VCaP (cell line): ENCODE results near the gene PPA1.
"Not testable (repeated sequence)": the region's sequence is repeated elsewhere in the genome, so short reads cannot be mapped to it uniquely, and the experiment has no call there.

Experiments used
- H3K27ac ChIP-seq: fragments of 450-650 bp; 2 replicates; pipeline ENCODE4 v1.5.1; 2017
- TF ChIP-seq, protein P1 (sequence below): fragments of 450-650 bp; conservative IDR thresholded peaks from 2 replicates; pipeline ENCODE4 v1.5.1; 2017; ENCODE audit warnings: mild to moderate bottlenecking, moderate library complexity

Gene PPA1

GRCh38 chr10:70162892-70163201 is 70.4 kb downstream of the PPA1 start:
- TF ChIP-seq, protein P1, sequence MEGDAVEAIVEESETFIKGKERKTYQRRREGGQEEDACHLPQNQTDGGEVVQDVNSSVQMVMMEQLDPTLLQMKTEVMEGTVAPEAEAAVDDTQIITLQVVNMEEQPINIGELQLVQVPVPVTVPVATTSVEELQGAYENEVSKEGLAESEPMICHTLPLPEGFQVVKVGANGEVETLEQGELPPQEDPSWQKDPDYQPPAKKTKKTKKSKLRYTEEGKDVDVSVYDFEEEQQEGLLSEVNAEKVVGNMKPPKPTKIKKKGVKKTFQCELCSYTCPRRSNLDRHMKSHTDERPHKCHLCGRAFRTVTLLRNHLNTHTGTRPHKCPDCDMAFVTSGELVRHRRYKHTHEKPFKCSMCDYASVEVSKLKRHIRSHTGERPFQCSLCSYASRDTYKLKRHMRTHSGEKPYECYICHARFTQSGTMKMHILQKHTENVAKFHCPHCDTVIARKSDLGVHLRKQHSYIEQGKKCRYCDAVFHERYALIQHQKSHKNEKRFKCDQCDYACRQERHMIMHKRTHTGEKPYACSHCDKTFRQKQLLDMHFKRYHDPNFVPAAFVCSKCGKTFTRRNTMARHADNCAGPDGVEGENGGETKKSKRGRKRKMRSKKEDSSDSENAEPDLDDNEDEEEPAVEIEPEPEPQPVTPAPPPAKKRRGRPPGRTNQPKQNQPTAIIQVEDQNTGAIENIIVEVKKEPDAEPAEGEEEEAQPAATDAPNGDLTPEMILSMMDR = no peak
- no peak overlapping the region for H3K27ac ChIP-seq

DNA sequence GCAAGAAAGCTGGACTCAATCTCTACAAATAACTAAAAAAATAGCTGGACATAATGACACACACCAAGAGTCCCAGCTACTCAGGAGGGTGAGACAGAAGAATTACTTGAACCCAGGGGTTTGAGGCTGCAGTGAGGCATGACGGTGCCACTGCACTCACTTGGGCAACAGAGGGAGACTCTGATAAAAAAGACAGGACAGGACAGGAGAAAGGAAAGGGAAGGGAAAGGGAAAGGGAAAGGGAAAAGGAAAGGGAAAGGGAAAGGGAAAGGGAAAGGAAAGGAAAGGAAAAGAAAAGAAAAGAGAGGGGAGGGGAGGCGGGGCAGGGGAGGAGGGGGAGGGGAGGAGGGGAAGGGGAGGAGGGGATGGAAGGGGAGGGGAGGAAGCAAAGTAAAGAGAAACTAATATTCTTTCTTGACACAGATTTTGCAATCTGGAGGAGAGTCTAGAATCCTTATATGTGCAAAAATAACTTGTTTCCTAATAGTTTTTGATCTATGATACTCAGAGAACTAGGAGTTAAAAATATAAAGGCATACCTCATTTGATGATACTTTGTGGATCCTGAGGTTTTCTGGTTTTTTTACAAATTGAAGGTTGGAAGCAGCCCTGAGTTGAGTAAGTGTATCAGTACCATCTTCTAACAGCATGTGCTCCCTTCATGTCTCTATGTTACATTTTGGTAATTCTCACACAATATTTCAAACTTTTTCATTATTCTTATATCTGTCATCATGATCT is 70.9 kb downstream of the PPA1 start:
- H3K27ac ChIP-seq = no peak overlapping the region
- TF ChIP-seq, protein P1 = no peak

GRCh38 chr10:70160798-70161197 is 72.4 kb downstream of the PPA1 start:
- TF ChIP-seq, protein P1 = no peak
- H3K27ac ChIP-seq = no peak overlapping the region

GRCh38 chr10:70159366-70159765 is 73.9 kb downstream of the PPA1 start:
- not testable (repeated sequence) for H3K27ac ChIP-seq

DNA sequence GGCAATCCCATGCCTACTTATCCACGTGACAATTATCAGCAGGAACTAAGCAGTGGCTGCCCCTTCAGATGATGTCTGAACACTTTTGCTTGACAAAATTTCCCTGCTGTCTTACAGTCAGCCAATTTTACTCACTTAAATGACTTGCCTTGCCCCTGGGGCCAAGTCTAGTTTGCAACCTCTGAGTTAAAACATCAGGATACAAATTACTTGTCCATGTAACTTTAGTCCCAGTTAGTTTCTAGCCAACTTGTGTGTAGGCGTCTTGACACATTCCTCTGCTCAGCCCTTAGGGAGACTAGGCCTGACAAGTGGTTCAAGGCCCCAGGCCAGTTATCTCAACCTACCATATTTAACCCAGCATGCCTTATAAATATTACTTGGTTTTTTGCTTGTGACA is 75.1 kb downstream of the PPA1 start:
- TF ChIP-seq, protein P1 = no peak
- no peak overlapping the region for H3K27ac ChIP-seq

GRCh38 chr10:70155255-70155838 is 77.9 kb downstream of the PPA1 start:
- no peak overlapping the region for H3K27ac ChIP-seq
- TF ChIP-seq, protein P1 = no peak
